Astrocyte (in vitro differentiated cells and primary cell): ENCODE data around the gene PGM5.
"Not testable (repeated sequence)": the region's sequence is repeated elsewhere in the genome, so short reads cannot be mapped to it uniquely, and the experiment has no call there.

ENCODE experiments used
- EZH2 ChIP-seq: IDR thresholded peaks from 2 replicates; pipeline ENCODE4 v1.6.1; 2012; ENCODE audit warnings: mild to moderate bottlenecking, low read length, inconsistent platforms; ENCODE audit not compliant: insufficient read depth
- TF ChIP-seq, protein P1 (sequence below): IDR thresholded peaks from 2 replicates; pipeline ENCODE4 v1.5.1; 2011; ENCODE audit warnings: low read depth, mild to moderate bottlenecking, inconsistent platforms, low read length, moderate library complexity; ENCODE audit not compliant: insufficient read depth

DNA sequence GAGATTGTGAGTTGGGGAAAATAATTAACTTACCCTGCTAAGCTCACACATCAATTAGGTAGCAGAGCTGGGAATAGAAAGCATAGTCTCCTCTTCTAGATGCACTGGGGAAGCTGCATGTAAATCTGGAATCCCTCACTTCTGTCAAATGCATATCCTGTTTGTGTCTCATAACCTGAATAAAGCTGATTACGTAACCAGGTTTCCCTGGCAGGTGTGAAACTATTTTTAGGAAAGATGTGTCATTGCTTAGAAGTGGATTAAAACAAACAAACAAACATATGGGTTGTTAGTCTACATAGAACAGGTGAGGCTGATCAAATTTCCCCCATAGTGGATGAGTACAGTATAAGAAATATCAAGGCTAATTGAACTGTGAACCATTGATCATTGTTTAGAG, 27.5 kb downstream of the PGM5 start:
- TF ChIP-seq, protein P1, sequence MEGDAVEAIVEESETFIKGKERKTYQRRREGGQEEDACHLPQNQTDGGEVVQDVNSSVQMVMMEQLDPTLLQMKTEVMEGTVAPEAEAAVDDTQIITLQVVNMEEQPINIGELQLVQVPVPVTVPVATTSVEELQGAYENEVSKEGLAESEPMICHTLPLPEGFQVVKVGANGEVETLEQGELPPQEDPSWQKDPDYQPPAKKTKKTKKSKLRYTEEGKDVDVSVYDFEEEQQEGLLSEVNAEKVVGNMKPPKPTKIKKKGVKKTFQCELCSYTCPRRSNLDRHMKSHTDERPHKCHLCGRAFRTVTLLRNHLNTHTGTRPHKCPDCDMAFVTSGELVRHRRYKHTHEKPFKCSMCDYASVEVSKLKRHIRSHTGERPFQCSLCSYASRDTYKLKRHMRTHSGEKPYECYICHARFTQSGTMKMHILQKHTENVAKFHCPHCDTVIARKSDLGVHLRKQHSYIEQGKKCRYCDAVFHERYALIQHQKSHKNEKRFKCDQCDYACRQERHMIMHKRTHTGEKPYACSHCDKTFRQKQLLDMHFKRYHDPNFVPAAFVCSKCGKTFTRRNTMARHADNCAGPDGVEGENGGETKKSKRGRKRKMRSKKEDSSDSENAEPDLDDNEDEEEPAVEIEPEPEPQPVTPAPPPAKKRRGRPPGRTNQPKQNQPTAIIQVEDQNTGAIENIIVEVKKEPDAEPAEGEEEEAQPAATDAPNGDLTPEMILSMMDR = not testable (repeated sequence)
- TF ChIP-seq EZH2 = not testable (repeated sequence)
